Activated B cell treated with CpG ODN at 0.5 μM for 24 hours (primary cell): ENCODE data around the gene UPF2. TPM values are rescaled to one million over a fixed set of nuclear protein-coding genes. Genes with fewer than 3 reads are reported as not detected.
A peak's percentile ranks its signal among the peaks of the same experiment; 100 is the strongest.

Source experiments
- ATAC-seq: fragments of 200-7000 bp; cut with Tn5 transposase; one replicate; pipeline ENCODE4 v1.10.0; 2021; ENCODE audit warnings: low read depth, mild to moderate bottlenecking, moderate library complexity
- CTCF ChIA-PET: fragments of 350-600 bp; sonication (Branson Sonifier 250); formaldehyde crosslinking; loops from one replicate; lab custom pipeline; 2021; ENCODE audit warnings: antibody characterized with exemption; lab: Charles Lee
- POLR2A ChIA-PET: fragments of 350-600 bp; sonication (Branson Sonifier 250); formaldehyde crosslinking; loops from one replicate; lab custom pipeline; 2021; ENCODE audit warnings: antibody characterized with exemption; lab: Charles Lee
- DNase-seq: peaks from one replicate; pipeline ENCODE4 v3.0.0; 2022
- H3K27ac Mint-ChIP-seq: one replicate; pipeline ENCODE4 v1.8.0; 2020; ENCODE audit warnings: mixed read lengths
- H3K27me3 Mint-ChIP-seq: one replicate; pipeline ENCODE4 v1.8.0; 2021; ENCODE audit warnings: mixed read lengths
- H3K36me3 Mint-ChIP-seq: one replicate; pipeline ENCODE4 v1.8.0; 2021; ENCODE audit warnings: low read depth, mixed read lengths
- H3K4me1 Mint-ChIP-seq: one replicate; pipeline ENCODE4 v1.8.0; 2021; ENCODE audit warnings: mixed read lengths
- H3K4me3 Mint-ChIP-seq: one replicate; pipeline ENCODE4 v1.8.0; 2020; ENCODE audit warnings: mild to moderate bottlenecking, mixed read lengths
- H3K9me3 Mint-ChIP-seq: one replicate; pipeline ENCODE4 v1.8.0; 2020; ENCODE audit warnings: mixed read lengths
- intact Hi-C: fragments of 100-400 bp; cut with micrococcal nuclease; formaldehyde crosslinking; loops from one replicate; pipeline ENCODE4 v1.15.1; 2024
- total RNA-seq: library from RNA; stranded (reverse); gene quantifications from 2 replicates; pipeline ENCODE4 v1.2.3, GENCODE V29; 2022
- TF ChIP-seq, protein P1 (sequence below): fragments of 200-600 bp; IDR thresholded peaks from one replicate; pipeline ENCODE4 v1.8.0; 2022; ENCODE audit warnings: antibody characterized with exemption, mild to moderate bottlenecking

The UPF2 gene
- total RNA-seq, 1 donor from 2014 or later, result 58.0 TPM

DNA sequence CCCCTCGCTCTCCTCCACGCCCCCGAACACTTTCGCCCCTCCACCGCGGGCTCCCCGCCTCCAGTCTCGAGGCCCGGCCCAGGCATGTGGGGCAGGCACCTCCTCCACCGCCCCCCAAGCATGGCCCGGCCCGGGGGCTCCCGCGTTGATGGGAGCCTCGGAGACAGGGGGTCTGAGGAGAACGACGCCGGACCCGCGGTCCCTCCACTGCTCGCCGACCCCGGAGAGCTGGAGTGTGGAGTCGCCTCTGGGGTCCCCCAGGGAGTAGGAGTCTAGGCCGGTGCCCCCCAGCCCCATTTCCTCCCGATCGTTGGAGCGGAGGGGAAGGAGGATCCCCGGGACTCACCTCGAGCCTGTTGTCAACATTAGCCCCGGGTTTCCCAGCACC lies 206 bp downstream of the UPF2 start:
- TF ChIP-seq, protein P1, sequence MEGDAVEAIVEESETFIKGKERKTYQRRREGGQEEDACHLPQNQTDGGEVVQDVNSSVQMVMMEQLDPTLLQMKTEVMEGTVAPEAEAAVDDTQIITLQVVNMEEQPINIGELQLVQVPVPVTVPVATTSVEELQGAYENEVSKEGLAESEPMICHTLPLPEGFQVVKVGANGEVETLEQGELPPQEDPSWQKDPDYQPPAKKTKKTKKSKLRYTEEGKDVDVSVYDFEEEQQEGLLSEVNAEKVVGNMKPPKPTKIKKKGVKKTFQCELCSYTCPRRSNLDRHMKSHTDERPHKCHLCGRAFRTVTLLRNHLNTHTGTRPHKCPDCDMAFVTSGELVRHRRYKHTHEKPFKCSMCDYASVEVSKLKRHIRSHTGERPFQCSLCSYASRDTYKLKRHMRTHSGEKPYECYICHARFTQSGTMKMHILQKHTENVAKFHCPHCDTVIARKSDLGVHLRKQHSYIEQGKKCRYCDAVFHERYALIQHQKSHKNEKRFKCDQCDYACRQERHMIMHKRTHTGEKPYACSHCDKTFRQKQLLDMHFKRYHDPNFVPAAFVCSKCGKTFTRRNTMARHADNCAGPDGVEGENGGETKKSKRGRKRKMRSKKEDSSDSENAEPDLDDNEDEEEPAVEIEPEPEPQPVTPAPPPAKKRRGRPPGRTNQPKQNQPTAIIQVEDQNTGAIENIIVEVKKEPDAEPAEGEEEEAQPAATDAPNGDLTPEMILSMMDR, result no peak
- Mint-ChIP-seq H3K27ac (peak overlapping the region; percentile 100), H3K36me3 (peaks cover 20% of the 10 kb centered on the region), H3K4me3 (peak overlapping the region; percentile 95), H3K27me3 (no peaks in the 10 kb centered on the region), H3K4me1 (peaks cover 49% of the 10 kb centered on the region), H3K9me3 (no peaks in the 10 kb centered on the region)
- DNase-seq (no peak), ATAC-seq (peak; percentile 16)
- intact Hi-C loops, result loop anchor here (2.0 to 10.0 kb wide), 6 partner anchors 50 to 1302 kb away; partner anchors contain the start of genes CAMK1D, NUDT5 and SEPHS1
- ChIA-PET POLR2A (interaction anchor here (0.6 to 6.2 kb wide), 27 partner anchors 10 to 877 kb away, joined by 3 to 277 read pairs (median 6); partner anchors contain the start of genes CAMK1D, CDC123, DHTKD1 and NUDT5), CTCF (interaction anchor here (0.8 to 1.6 kb wide), 2 partner anchors 88 to 222 kb away, joined by 3 to 6 read pairs; no protein-coding TSS in a partner anchor)

DNA sequence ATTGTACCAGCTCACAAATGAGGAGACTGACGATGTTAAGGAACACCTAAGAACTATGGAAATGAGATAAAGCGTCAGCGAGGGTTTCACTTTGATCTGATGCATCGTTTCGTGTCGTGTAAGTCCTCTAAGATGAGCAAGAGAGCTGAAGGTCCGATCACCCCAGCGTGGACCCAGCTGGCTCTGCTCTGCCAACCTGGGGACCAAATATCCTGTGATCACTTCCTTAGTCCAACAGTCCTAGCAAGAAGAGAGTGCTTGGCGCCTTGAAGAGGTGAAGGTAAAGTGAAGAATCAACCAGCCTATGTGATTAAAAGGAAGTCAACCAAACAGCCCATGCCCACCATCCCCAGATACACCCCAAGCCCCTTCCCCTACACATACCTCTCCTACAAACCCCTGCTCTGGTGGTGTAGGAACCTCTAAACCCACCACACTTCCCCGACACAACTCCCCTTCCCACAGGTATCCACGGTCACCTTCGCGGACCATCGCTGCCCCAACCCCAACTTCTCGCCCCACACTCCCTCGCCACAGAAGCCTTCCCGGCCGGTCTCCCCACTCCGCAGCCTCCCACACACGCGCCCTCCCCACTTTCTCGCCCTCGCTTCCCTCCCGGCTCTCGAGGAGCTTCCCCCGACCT lies 722 bp downstream of the UPF2 start:
- intact Hi-C loops, result loop anchor here (1.0 to 10.0 kb wide), 8 partner anchors 13 to 1303 kb away; partner anchors contain the start of genes CAMK1D, NUDT5 and SEPHS1
- ATAC-seq (peak; percentile 6), DNase-seq (peak; percentile 24)
- Mint-ChIP-seq H3K36me3 (peaks cover 20% of the 10 kb centered on the region), H3K4me3 (peak overlapping the region; percentile 95), H3K4me1 (peaks cover 49% of the 10 kb centered on the region), H3K27ac (peak overlapping the region; percentile 100), H3K9me3 (no peaks in the 10 kb centered on the region), H3K27me3 (no peaks in the 10 kb centered on the region)
- POLR2A ChIA-PET, result interaction anchor here (0.6 to 6.2 kb wide), 23 partner anchors 10 to 876 kb away, joined by 3 to 277 read pairs (median 7); partner anchors contain the start of genes CDC123, DHTKD1 and NUDT5
- CTCF ChIA-PET, result interaction anchor here (0.8 to 1.6 kb wide), 2 partner anchors 88 to 223 kb away, joined by 3 to 6 read pairs; no protein-coding TSS in a partner anchor
- TF ChIP-seq, protein P1, result no peak

DNA sequence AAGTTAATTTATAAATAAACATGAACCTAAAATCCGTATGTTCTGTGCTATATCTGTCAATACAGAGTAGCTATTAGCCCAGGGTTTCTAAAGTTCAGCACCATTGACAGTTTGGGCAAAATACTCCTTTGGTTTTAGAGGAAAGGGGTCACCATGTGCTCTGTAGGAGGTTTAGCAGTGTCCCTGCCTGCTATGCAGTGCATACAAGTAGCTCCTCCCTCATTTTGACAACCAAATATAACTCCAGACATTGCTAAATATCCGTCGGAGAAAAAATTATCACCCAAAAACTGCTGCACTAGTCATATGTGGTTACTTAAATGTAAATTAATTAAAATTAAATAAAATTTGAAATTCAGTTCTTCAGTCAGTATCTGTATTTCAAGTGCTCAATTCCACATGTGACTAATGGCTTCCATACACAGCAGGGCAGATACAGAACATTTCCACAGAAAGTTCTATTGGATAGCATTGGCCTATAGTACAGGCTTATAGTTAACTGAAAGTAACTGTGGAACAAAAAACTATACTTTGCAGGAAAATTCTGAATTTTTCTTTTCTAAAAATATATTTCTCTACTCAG lies 6.4 kb downstream of the UPF2 start:
- H3K27ac Mint-ChIP-seq, result no peak overlapping the region
- ATAC-seq, result no peak
- intact Hi-C loops, result no loop called here
- ChIA-PET POLR2A (interaction anchor here (1.0 kb wide), 1 partner anchor 51 kb away, joined by 3 read pairs; no protein-coding TSS in a partner anchor), CTCF (no interaction called here)
- TF ChIP-seq, protein P1, result no peak
- peaks cover 28% of the 10 kb centered on the region for H3K4me1 Mint-ChIP-seq
- H3K9me3 Mint-ChIP-seq, result no peaks in the 10 kb centered on the region
- no peak for DNase-seq
- no peaks in the 10 kb centered on the region for H3K27me3 Mint-ChIP-seq
- H3K36me3 Mint-ChIP-seq, result peaks cover 45% of the 10 kb centered on the region
- H3K4me3 Mint-ChIP-seq, result no peak overlapping the region

DNA sequence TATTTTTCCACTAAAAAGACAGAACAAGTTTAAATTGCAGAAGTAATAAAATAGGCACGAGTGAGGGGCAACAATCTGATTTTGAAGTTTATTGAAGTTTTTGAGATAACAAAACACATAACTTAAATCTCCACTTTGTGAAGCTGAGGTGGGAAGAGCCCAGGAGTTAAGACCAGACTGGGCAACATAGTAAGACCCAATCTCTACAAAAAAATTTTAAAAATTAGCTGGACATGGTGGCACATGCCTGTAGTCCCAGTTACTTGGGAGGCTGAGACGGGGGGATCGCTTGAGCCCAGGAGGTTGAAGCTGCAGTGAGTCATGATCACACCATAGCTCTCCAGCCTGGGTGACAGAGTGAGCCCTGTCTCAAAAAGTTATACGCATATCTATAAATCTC lies 11.2 kb downstream of the UPF2 start:
- POLR2A ChIA-PET, result interaction anchor here (2.8 kb wide), 1 partner anchor 11 kb away, joined by 20 read pairs; the partner anchor contains the start of gene UPF2
- TF ChIP-seq, protein P1, result no peak
- no peak for ATAC-seq
- no peak overlapping the region for H3K27ac Mint-ChIP-seq
- H3K36me3 Mint-ChIP-seq, result peaks cover 70% of the 10 kb centered on the region
- no peak overlapping the region for H3K4me3 Mint-ChIP-seq
- no peaks in the 10 kb centered on the region for H3K9me3 Mint-ChIP-seq
- intact Hi-C loops, result no loop called here
- no peaks in the 10 kb centered on the region for H3K27me3 Mint-ChIP-seq
- peaks cover 12% of the 10 kb centered on the region for H3K4me1 Mint-ChIP-seq
- no peak for DNase-seq
- CTCF ChIA-PET, result no interaction called here

DNA sequence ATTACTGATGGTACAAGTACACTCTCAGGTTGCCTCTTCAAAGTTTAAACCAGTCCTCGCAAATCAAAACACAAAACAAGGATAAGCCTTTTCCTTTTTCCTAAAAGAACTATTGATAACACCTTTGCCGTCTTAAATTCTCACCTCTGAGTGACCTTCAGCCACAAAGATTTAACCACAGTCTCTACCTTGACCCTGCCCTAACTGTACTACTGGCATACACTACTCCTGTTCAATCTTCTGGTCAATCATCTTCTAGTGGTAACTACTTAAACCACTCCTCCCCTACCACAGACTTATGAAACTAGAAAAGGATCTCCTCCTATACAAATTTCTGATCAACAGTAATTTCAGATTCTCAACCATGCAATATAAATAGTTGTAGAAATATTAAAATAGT lies 15.1 kb downstream of the UPF2 start:
- intact Hi-C loops, result no loop called here
- ATAC-seq (no peak), DNase-seq (no peak)
- Mint-ChIP-seq H3K27ac (no peak overlapping the region), H3K4me3 (no peak overlapping the region), H3K4me1 (peaks cover 22% of the 10 kb centered on the region), H3K9me3 (no peaks in the 10 kb centered on the region), H3K27me3 (no peaks in the 10 kb centered on the region), H3K36me3 (peaks cover 58% of the 10 kb centered on the region)
- ChIA-PET POLR2A (interaction anchor here (1.8 kb wide), 1 partner anchor 14 kb away, joined by 7 read pairs; the partner anchor contains the start of gene UPF2), CTCF (no interaction called here)
- TF ChIP-seq, protein P1, result no peak
